GM06990 (cell line): ENCODE measurements around the gene STC2.

Experiments used
- DNase-seq: peaks from one replicate; pipeline ENCODE4 v3.0.0-alpha.2; 2011; ENCODE audit not compliant: insufficient read length; ENCODE audit errors: extremely low read depth
- H3K27me3 ChIP-seq: replicated peaks from 2 replicates; pipeline ENCODE4 v1.6.0; 2011; ENCODE audit warnings: low read length; ENCODE audit not compliant: control insufficient read depth, insufficient read depth
- H3K36me3 ChIP-seq: 2 replicates; pipeline ENCODE4 v1.5.1; 2011; ENCODE audit warnings: low read length; ENCODE audit not compliant: control insufficient read depth, insufficient read depth
- H3K4me3 ChIP-seq: replicated peaks from 2 replicates; pipeline ENCODE4 v1.5.1; 2011; ENCODE audit warnings: low read depth, mild to moderate bottlenecking, control low read depth, low read length
- CTCF ChIP-seq: IDR thresholded peaks from 2 replicates; pipeline ENCODE4 v1.5.1; 2011; ENCODE audit warnings: low read length, control low read depth, mild to moderate bottlenecking, inconsistent platforms; ENCODE audit not compliant: insufficient read depth, poor library complexity, severe bottlenecking

Gene STC2

GRCh38 chr5:173330338-173331206 lies 2.4 kb upstream of the STC2 start:
- H3K27me3 ChIP-seq: no peaks in the 10 kb centered on the region
- no peak for TF ChIP-seq CTCF

GRCh38 chr5:173329491-173330337 lies 1.5 kb upstream of the STC2 start:
- Histone ChIP-seq H3K4me3 (peak overlapping the region; percentile 62), H3K36me3 (no peaks in the 10 kb centered on the region)
- peak; percentile 67 for DNase-seq

More at GRCh38 chr5:173330338-173331206, 2.4 kb upstream of the STC2 start:
- Histone ChIP-seq H3K36me3 (no peaks in the 10 kb centered on the region), H3K4me3 (no peak overlapping the region)
- no peak for DNase-seq

GRCh38 chr5:173328844-173329490 lies 753 bp upstream of the STC2 start:
- Histone ChIP-seq H3K36me3 (no peaks in the 10 kb centered on the region), H3K27me3 (no peaks in the 10 kb centered on the region), H3K4me3 (peak overlapping the region; percentile 62)
- TF ChIP-seq CTCF: no peak
- peak; percentile 44 for DNase-seq

More at GRCh38 chr5:173329491-173330337, 1.5 kb upstream of the STC2 start:
- H3K27me3 ChIP-seq: no peaks in the 10 kb centered on the region
- TF ChIP-seq CTCF: no peak

- H3K36me3 ChIP-seq: no peaks in the 10 kb centered on the region
- TF ChIP-seq CTCF: no peak
- H3K27me3 ChIP-seq: no peaks in the 10 kb centered on the region
- peak; percentile 33 for DNase-seq
- peak overlapping the region; percentile 62 for H3K4me3 ChIP-seq
Observed at GRCh38 chr5:173327084-173327947, 898 bp downstream of the STC2 start.

- no peaks in the 10 kb centered on the region for H3K27me3 ChIP-seq
- H3K4me3 ChIP-seq: peak overlapping the region; percentile 62
- no peak for TF ChIP-seq CTCF
- H3K36me3 ChIP-seq: no peaks in the 10 kb centered on the region
- no peak for DNase-seq
Observed at GRCh38 chr5:173326501-173326960, 1.7 kb downstream of the STC2 start.
